OCI-LY1 (cell line): Measurements from ENCODE around the gene PNPLA7.

ENCODE experiments used
- H2AFZ ChIP-seq: fragments of 200-600 bp; sonication (generic), shearing (Covaris generic); 2 replicates; pipeline ENCODE4 v1.6.0; 2014; ENCODE audit warnings: antibody characterized with exemption, mild to moderate bottlenecking, low read length
- H3F3A ChIP-seq: fragments of 200-600 bp; sonication (generic), shearing (Covaris generic); 2 replicates; pipeline ENCODE4 v1.6.0; 2014; ENCODE audit warnings: mild to moderate bottlenecking, antibody characterized with exemption, low read length, moderate library complexity; ENCODE audit not compliant: insufficient read depth
- H3K27ac ChIP-seq: fragments of 200-600 bp; sonication (generic); 2 replicates; pipeline ENCODE4 v1.5.1; 2014; ENCODE audit warnings: low read length, mixed run types, mild to moderate bottlenecking, low read depth; ENCODE audit not compliant: poor library complexity, severe bottlenecking
- H3K27me3 ChIP-seq: fragments of 200-600 bp; sonication (generic); 2 replicates; pipeline ENCODE4 v1.6.0; 2014; ENCODE audit warnings: antibody characterized with exemption, mild to moderate bottlenecking, low read length, moderate library complexity; ENCODE audit not compliant: insufficient read depth
- H3K36me3 ChIP-seq: fragments of 200-600 bp; sonication (generic); 2 replicates; pipeline ENCODE4 v1.6.1; 2014; ENCODE audit warnings: mild to moderate bottlenecking, antibody characterized with exemption, low read length, moderate library complexity, mixed read lengths; ENCODE audit not compliant: insufficient read depth
- H3K4me1 ChIP-seq: fragments of 200-600 bp; sonication (generic); 2 replicates; pipeline ENCODE4 v1.5.1; 2014; ENCODE audit warnings: mild to moderate bottlenecking, low read length, moderate library complexity; ENCODE audit not compliant: insufficient read depth, severe bottlenecking
- H3K4me2 ChIP-seq: fragments of 200-600 bp; sonication (generic), shearing (Covaris generic); 2 replicates; pipeline ENCODE4 v1.6.1; 2014; ENCODE audit warnings: low read length
- H3K4me3 ChIP-seq: fragments of 200-600 bp; sonication (generic); 2 replicates; pipeline ENCODE4 v1.5.1; 2014; ENCODE audit warnings: low read length, low read depth, mild to moderate bottlenecking, mixed read lengths; ENCODE audit not compliant: poor library complexity, severe bottlenecking
- H3K79me2 ChIP-seq: fragments of 200-600 bp; shearing (Covaris generic); 2 replicates; pipeline ENCODE4 v1.6.1; 2016; ENCODE audit warnings: mixed run types, low read length, mixed read lengths; ENCODE audit not compliant: insufficient read depth
- H3K9ac ChIP-seq: fragments of 200-600 bp; sonication (generic), shearing (Covaris generic); 2 replicates; pipeline ENCODE4 v1.6.1; 2014; ENCODE audit warnings: mild to moderate bottlenecking, low read length, mixed read lengths
- H3K9me2 ChIP-seq: fragments of 200-600 bp; sonication (generic), shearing (Covaris generic); 2 replicates; pipeline ENCODE4 v1.6.1; 2014; ENCODE audit warnings: low read depth, mild to moderate bottlenecking, low read length, mixed read lengths
- H3K9me3 ChIP-seq: fragments of 200-600 bp; shearing (Covaris generic); 2 replicates; pipeline ENCODE4 v1.6.1; 2014; ENCODE audit warnings: low read length, mixed read lengths
- H4K20me1 ChIP-seq: fragments of 200-600 bp; sonication (generic), shearing (Covaris generic); 2 replicates; pipeline ENCODE4 v1.6.0; 2016; ENCODE audit warnings: mild to moderate bottlenecking, low read length; ENCODE audit not compliant: insufficient read depth
- CTCF ChIP-seq: fragments of 200-600 bp; sonication (generic), shearing (Covaris generic); IDR thresholded peaks from 2 replicates; pipeline ENCODE4 v1.5.1; 2017; ENCODE audit warnings: mild to moderate bottlenecking, antibody characterized with exemption, low read length, moderate library complexity, mixed read lengths
- EZH2 ChIP-seq: fragments of 200-600 bp; sonication (generic), shearing (Covaris generic); IDR thresholded peaks from 2 replicates; pipeline ENCODE4 v1.8.0; 2017; ENCODE audit warnings: borderline replicate concordance, mixed run types, mild to moderate bottlenecking, antibody characterized with exemption, low read length, moderate library complexity, mixed read lengths

Gene PNPLA7

GRCh38 chr9:137580209-137580953 is 30.2 kb upstream of the PNPLA7 start:
- H3K36me3 ChIP-seq: peaks cover 47% of the 10 kb centered on the region
- H3K27me3 ChIP-seq: no peaks in the 10 kb centered on the region
- H3K4me1 ChIP-seq: peaks cover 44% of the 10 kb centered on the region
- peak overlapping the region; percentile 61 for H3K27ac ChIP-seq
- TF ChIP-seq EZH2 (no peak), CTCF (no peak)
- no peaks in the 10 kb centered on the region for H3K9me2 ChIP-seq
- no peak overlapping the region for H3K4me3 ChIP-seq
- no peak overlapping the region for H3K4me2 ChIP-seq
- no peak overlapping the region for H3K9ac ChIP-seq
- H3K79me2 ChIP-seq: peaks cover 15% of the 10 kb centered on the region
- H3F3A ChIP-seq: no peaks in the 10 kb centered on the region
- H4K20me1 ChIP-seq: no peaks in the 10 kb centered on the region
- H2AFZ ChIP-seq: no peak overlapping the region
- no peaks in the 10 kb centered on the region for H3K9me3 ChIP-seq

- Histone ChIP-seq H3K9me2 (no peaks in the 10 kb centered on the region), H3K27me3 (no peaks in the 10 kb centered on the region), H3K9ac (peak overlapping the region; percentile 95), H3K27ac (peak overlapping the region; percentile 64), H3F3A (no peaks in the 10 kb centered on the region), H3K9me3 (no peaks in the 10 kb centered on the region), H4K20me1 (no peaks in the 10 kb centered on the region), H3K36me3 (peaks cover 49% of the 10 kb centered on the region), H3K79me2 (peaks cover 15% of the 10 kb centered on the region), H3K4me1 (peaks cover 49% of the 10 kb centered on the region), H3K4me2 (peak overlapping the region; percentile 95), H2AFZ (no peak overlapping the region), H3K4me3 (peak overlapping the region; percentile 99)
- TF ChIP-seq EZH2 (no peak), CTCF (no peak)
Measured at GRCh38 chr9:137579259-137579604, 29.0 kb upstream of the PNPLA7 start.

DNA sequence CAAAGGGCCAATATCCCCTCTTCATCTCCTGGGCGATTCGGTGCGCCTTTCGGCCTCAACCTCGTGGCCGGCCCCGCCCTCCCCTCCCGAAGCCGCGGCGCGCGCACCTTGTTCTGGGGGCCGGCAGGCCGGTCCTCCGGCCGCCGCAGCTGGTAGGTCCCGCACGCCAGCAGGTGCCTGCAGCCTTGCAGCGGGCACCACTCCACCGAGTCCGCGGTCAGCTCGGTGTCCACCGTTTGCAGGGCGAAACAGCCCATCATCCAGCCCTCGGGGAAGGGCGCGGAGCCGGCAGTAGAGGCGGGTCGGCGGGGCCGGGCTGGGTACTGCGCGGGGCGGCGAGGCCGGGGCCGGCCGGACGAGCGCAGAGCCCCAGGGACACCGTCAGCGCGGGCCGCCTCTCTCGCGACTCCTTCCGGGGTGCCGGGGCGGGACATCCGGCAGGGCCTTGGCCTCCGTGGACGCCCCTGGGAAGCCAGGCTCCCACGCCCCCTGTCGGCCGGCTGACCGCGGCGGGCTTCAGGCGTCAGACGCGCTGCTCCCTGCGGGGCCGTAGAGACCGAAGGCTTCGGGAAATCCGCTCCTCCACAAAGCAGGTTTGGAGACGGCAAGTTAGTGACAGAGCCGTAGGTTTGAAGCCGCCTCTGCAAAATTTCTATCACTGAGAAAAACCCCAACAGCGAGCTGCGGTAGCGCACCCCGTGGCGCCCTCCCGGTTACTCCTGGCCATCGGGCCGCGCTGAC is 28.5 kb upstream of the PNPLA7 start, which contains the start of gene DPH7:
Gene DPH7 (minus strand): TSS at position 408 of the 741 bp plus-strand sequence. CDS start 148 bp downstream, at position 260.
- no peaks in the 10 kb centered on the region for H4K20me1 ChIP-seq
- no peaks in the 10 kb centered on the region for H3K9me2 ChIP-seq
- peaks cover 49% of the 10 kb centered on the region for H3K4me1 ChIP-seq
- peak within 1 kb of the TSS; percentile 79 for H3K27ac ChIP-seq
- TF ChIP-seq CTCF (peak; percentile 81), EZH2 (no peak)
- H3K79me2 ChIP-seq: peaks cover 15% of the 10 kb centered on the region
- no peaks in the 10 kb centered on the region for H3K27me3 ChIP-seq
- H2AFZ ChIP-seq: no peak within 1 kb of the TSS
- peaks cover 49% of the 10 kb centered on the region for H3K36me3 ChIP-seq
- peak within 1 kb of the TSS; percentile 95 for H3K9ac ChIP-seq
- peak within 1 kb of the TSS; percentile 95 for H3K4me2 ChIP-seq
- H3K4me3 ChIP-seq: peak within 1 kb of the TSS; percentile 99
- H3F3A ChIP-seq: no peaks in the 10 kb centered on the region
- no peaks in the 10 kb centered on the region for H3K9me3 ChIP-seq
